ENCODE data around the gene HMGXB4. TPM values are rescaled to one million over a fixed set of nuclear protein-coding genes. Genes with fewer than 3 reads are reported as not detected.

HMGXB4 gene
- total RNA-seq, 4 donors from 2014 or later: 15.0 to 39.3 (median 20.3) TPM

GRCh38 chr22:35299217-35299672 lies 42.0 kb downstream of the HMGXB4 start:
- H3K36me3 ChIP-seq: peaks cover 4% of the 10 kb centered on the region
- DNase-seq (ENCODE audit: low spot score in 2 of 2): no peak
- TF ChIP-seq POLR2A (IDR thresholded peaks at IDR 0.05) (no peak), EP300 (IDR thresholded peaks at IDR 0.05) (no peak), POLR2AphosphoS5 (IDR thresholded peaks at IDR 0.05) (no peak), CTCF (IDR thresholded peaks at IDR 0.05) (peak in 1 of 2 donors; percentile 12)
- no peaks in the 10 kb centered on the region for H3K9me3 ChIP-seq
- H3K4me3 ChIP-seq: peak overlapping the region; percentile 89
- no peaks in the 10 kb centered on the region for H3K27me3 ChIP-seq
- 3% methylated on average over 10 of the region's 13 CpGs for WGBS
- H3K27ac ChIP-seq: peak overlapping the region; percentile 97
- peaks cover 24% of the 10 kb centered on the region for H3K4me1 ChIP-seq

DNA sequence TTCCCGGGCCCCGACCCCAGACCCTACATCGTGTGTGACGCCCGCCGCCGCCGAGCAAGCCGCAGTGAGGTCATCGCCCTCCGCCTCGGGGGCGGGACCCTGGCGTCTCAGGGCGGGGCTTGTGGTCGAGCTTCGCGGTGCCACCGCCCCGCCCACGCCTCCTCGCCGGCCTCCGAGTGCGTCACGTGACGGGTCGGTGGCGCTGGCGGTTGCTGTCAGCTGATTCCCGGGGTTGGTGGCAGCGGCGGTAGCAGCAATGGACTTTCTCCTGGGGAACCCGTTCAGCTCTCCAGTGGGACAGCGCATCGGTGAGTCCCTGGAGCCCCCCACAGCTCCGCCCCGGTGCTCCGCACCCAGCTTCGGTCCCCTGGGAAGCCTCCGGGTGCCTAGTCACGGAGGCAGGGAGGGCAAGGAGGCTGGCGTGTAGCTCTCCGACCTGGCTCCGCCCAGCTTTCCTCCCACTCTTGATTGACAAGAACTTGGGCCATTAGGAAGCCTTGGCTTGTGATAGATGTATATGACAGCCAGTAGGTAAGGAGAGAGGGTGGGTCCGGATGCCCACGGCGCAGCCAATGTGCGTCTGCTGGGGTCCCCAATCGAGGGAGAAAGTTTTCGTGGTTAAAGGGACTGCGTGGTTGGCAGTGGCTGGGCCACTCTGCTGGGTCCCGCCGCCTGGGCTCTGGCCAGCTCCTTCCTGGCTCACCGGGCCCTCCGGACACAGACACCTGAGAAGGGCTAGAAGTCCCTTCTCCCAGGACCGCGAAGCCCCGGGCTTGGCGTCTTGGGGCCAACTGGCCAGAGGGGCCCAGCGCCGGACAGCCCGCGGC lies 42.6 kb downstream of the HMGXB4 start, which contains the start of gene TOM1:
TOM1 (plus strand) TSS at position 222 of the 827 bp plus-strand sequence; CDS start at position 257, 35 bp downstream.
- DNase-seq (ENCODE audit: low spot score in 2 of 2): peak; percentile 98 to 99
- Histone ChIP-seq H3K4me3 (peak within 1 kb of the TSS; percentile 89), H3K27me3 (no peaks in the 10 kb centered on the region), H3K36me3 (no peaks in the 10 kb centered on the region), H3K9me3 (no peaks in the 10 kb centered on the region), H3K4me1 (peaks cover 24% of the 10 kb centered on the region), H3K27ac (peak within 1 kb of the TSS; percentile 97)
- TF ChIP-seq CTCF (IDR thresholded peaks at IDR 0.05): no peak
- TF ChIP-seq POLR2AphosphoS5 (IDR thresholded peaks at IDR 0.05): peak in 2 of 3 donors; percentile 31 to 81
- no peak for TF ChIP-seq EP300 (IDR thresholded peaks at IDR 0.05)
- TF ChIP-seq POLR2A (IDR thresholded peaks at IDR 0.05): peak; percentile 38 to 92
- WGBS: 0% methylated on average over 18 of the region's 64 CpGs

GRCh38 chr22:35301372-35301874 lies 44.1 kb downstream of the HMGXB4 start:
- H3K27me3 ChIP-seq: no peaks in the 10 kb centered on the region
- 56% methylated on average over 17 of the region's 17 CpGs for WGBS
- peak in 1 of 2 donors; percentile 90 for DNase-seq (ENCODE audit: low spot score in 2 of 2)

GRCh38 chr22:35303029-35303624 lies 45.8 kb downstream of the HMGXB4 start:
- Histone ChIP-seq H3K27me3 (no peaks in the 10 kb centered on the region), H3K4me3 (no peak overlapping the region), H3K4me1 (peaks cover 34% of the 10 kb centered on the region), H3K9me3 (no peaks in the 10 kb centered on the region), H3K27ac (no peak overlapping the region), H3K36me3 (no peaks in the 10 kb centered on the region)
- no peak for TF ChIP-seq POLR2A (IDR thresholded peaks at IDR 0.05)
- no peak for TF ChIP-seq CTCF (IDR thresholded peaks at IDR 0.05)
- TF ChIP-seq EP300 (IDR thresholded peaks at IDR 0.05): no peak
- no peak for TF ChIP-seq POLR2AphosphoS5 (IDR thresholded peaks at IDR 0.05)
- whole genome bisulfite sequencing: 85% methylated on average over 5 of the region's 5 CpGs
- peak in 1 of 2 donors; percentile 54 for DNase-seq (ENCODE audit: low spot score in 2 of 2)

More at GRCh38 chr22:35301372-35301874, 44.1 kb downstream of the HMGXB4 start:
- H3K9me3 ChIP-seq: no peaks in the 10 kb centered on the region
- H3K4me1 ChIP-seq: peaks cover 33% of the 10 kb centered on the region
- peak overlapping the region; percentile 89 for H3K4me3 ChIP-seq
- H3K36me3 ChIP-seq: no peaks in the 10 kb centered on the region
- peak in 1 of 2 donors; percentile 41 for TF ChIP-seq POLR2A (IDR thresholded peaks at IDR 0.05)
- TF ChIP-seq EP300 (IDR thresholded peaks at IDR 0.05): no peak
- no peak for TF ChIP-seq CTCF (IDR thresholded peaks at IDR 0.05)
- peak; percentile 70 to 99 (median 80) for TF ChIP-seq POLR2AphosphoS5 (IDR thresholded peaks at IDR 0.05)
- peak overlapping the region; percentile 97 for H3K27ac ChIP-seq

Data from suprapubic skin (tissue), 4 donors.